Karpas-422 (cell line): ENCODE data around the gene SPZ1. TPM values are rescaled to one million over a fixed set of nuclear protein-coding genes. Genes with fewer than 3 reads are reported as not detected.

Source experiments
- DNase-seq: peaks from one replicate; pipeline ENCODE4 v3.0.0-alpha.2; 2015
- H2AFZ ChIP-seq: fragments of 200-600 bp; sonication (generic); 2 replicates; pipeline ENCODE4 v1.6.1; 2014; ENCODE audit warnings: antibody characterized with exemption, low read length, mixed read lengths
- H3K27ac ChIP-seq: fragments of 200-600 bp; sonication (generic); 2 replicates; pipeline ENCODE4 v1.5.1; 2014; ENCODE audit warnings: mild to moderate bottlenecking, low read length, moderate library complexity
- H3K27me3 ChIP-seq: fragments of 200-600 bp; sonication (generic); 2 replicates; pipeline ENCODE4 v1.6.1; 2014; ENCODE audit warnings: low read length, mixed read lengths
- H3K36me3 ChIP-seq: fragments of 200-600 bp; sonication (generic); 2 replicates; pipeline ENCODE4 v1.6.1; 2014; ENCODE audit warnings: low read length, mixed read lengths; ENCODE audit not compliant: insufficient read depth
- H3K4me1 ChIP-seq: fragments of 200-600 bp; sonication (generic); 2 replicates; pipeline ENCODE4 v1.6.1; 2014; ENCODE audit warnings: mild to moderate bottlenecking, low read length, mixed read lengths
- H3K4me2 ChIP-seq: fragments of 200-600 bp; sonication (generic); 2 replicates; pipeline ENCODE4 v1.6.1; 2014; ENCODE audit warnings: low read length, low read depth, mild to moderate bottlenecking; ENCODE audit not compliant: poor library complexity, severe bottlenecking
- H3K4me3 ChIP-seq: fragments of 200-600 bp; sonication (generic); 2 replicates; pipeline ENCODE4 v1.5.1; 2014; ENCODE audit warnings: mild to moderate bottlenecking, antibody characterized with exemption, low read length, mixed read lengths
- H3K79me2 ChIP-seq: fragments of 200-600 bp; sonication (generic); 2 replicates; pipeline ENCODE4 v1.6.1; 2014; ENCODE audit warnings: mild to moderate bottlenecking, low read length, mixed read lengths
- H3K9ac ChIP-seq: fragments of 200-600 bp; sonication (generic); 2 replicates; pipeline ENCODE4 v1.6.0; 2014; ENCODE audit warnings: low read length
- H3K9me2 ChIP-seq: fragments of 200-600 bp; sonication (generic), shearing (Covaris generic); replicated peaks from 2 replicates; pipeline ENCODE4 v1.6.0; 2014; ENCODE audit warnings: mild to moderate bottlenecking, low read length, moderate library complexity; ENCODE audit not compliant: insufficient read depth
- H3K9me3 ChIP-seq: fragments of 300-700, 200-600 bp; sonication (generic); 2 replicates; pipeline ENCODE4 v1.6.1; 2014; ENCODE audit warnings: low read length, mixed read lengths
- H4K20me1 ChIP-seq: fragments of 200-600 bp; sonication (generic); 2 replicates; pipeline ENCODE4 v1.6.1; 2014; ENCODE audit warnings: mild to moderate bottlenecking, antibody characterized with exemption, low read length, low read depth; ENCODE audit not compliant: insufficient read depth
- small RNA-seq: library from RNA; depleted of rRNA; stranded (forward); fragments of <200 nt; gene quantifications from one replicate; pipeline ENCODE3, GENCODE V24; 2014
- total RNA-seq: library from RNA; depleted of rRNA; stranded (reverse); fragments of >200 nt; shearing (Covaris generic); gene quantifications from 2 replicates; pipeline ENCODE4 v1.2.3, GENCODE V29; 2014; ENCODE audit warnings: low replicate concordance; rRNA removed

SPZ1 gene
- total RNA-seq, 1 experiment from 2014 or later, result not detected

DNA sequence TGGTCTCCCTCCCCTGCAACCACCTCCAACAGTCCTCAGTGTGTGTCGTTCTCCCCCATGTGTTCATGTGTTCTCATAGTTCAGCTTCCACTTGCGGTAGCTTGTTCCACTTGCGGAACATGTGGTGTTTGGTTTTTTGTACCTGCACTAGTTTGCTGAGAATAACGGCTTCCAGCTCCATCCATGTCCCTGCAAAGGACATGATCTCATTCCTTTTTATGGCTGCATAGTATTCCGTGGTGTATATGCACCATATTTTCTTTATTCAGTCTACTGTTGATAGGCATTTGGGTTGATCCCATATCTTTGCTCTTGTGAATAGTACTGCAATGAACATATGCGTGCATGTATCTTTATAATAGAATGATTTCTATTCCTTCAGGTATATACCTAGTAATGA, 45.1 kb downstream of the SPZ1 start:
- H3K36me3 ChIP-seq, result no peaks in the 10 kb centered on the region
- H3K27me3 ChIP-seq, result no peaks in the 10 kb centered on the region
- no peak overlapping the region for H3K9ac ChIP-seq
- H3K79me2 ChIP-seq, result no peaks in the 10 kb centered on the region
- no peaks in the 10 kb centered on the region for H3K9me2 ChIP-seq
- H3K4me3 ChIP-seq, result no peak overlapping the region
- no peak overlapping the region for H3K4me2 ChIP-seq
- no peaks in the 10 kb centered on the region for H3K9me3 ChIP-seq
- no peak for DNase-seq
- no peaks in the 10 kb centered on the region for H4K20me1 ChIP-seq
- H3K4me1 ChIP-seq, result peaks cover 8% of the 10 kb centered on the region
- H3K27ac ChIP-seq, result no peak overlapping the region
- no peak overlapping the region for H2AFZ ChIP-seq

DNA sequence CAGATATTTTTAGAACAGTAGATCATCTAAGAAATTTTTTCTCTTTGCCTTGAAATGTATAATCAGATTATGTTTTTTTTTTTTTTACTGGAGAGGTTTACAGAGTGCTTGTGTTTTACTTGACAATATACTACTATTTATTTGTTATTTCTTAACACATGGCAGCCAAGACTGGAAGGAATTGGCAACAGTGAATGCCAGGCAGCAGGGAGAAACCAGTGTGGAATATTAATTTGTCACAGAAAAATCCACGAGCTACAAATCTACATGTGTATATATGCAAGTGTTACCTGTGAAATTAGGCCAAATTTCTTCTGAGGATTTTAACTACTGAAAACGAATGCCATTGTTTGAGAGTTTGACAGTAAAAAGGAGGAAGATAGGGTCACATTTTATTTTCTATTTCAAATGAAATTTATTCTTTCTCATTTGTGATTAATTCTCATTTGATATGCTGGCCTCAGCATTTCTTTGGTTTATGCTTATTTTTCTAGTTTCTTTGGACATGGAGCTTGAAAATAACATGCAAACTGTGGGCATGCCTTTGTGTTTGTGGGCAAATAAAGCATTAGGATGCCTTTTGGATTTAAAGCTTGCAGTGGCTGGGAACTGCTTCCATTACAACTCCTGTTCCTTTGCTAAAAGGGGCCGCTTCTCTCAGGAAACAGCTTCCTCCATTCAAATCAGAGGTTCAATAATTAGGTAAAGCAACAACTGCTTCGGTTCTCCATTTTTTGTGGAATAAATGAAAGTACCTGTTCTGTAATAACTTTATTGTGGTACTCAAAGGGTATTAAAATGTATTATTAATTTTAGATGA, 49.1 kb downstream of the SPZ1 start:
- Histone ChIP-seq H3K4me1 (peaks cover 8% of the 10 kb centered on the region), H3K79me2 (no peaks in the 10 kb centered on the region), H3K4me2 (no peak overlapping the region), H3K9me3 (no peaks in the 10 kb centered on the region), H3K9me2 (no peaks in the 10 kb centered on the region), H3K9ac (no peak overlapping the region), H4K20me1 (no peaks in the 10 kb centered on the region), H3K4me3 (no peak overlapping the region), H2AFZ (no peak overlapping the region), H3K27ac (no peak overlapping the region), H3K27me3 (no peaks in the 10 kb centered on the region), H3K36me3 (no peaks in the 10 kb centered on the region)
- DNase-seq, result no peak

DNA sequence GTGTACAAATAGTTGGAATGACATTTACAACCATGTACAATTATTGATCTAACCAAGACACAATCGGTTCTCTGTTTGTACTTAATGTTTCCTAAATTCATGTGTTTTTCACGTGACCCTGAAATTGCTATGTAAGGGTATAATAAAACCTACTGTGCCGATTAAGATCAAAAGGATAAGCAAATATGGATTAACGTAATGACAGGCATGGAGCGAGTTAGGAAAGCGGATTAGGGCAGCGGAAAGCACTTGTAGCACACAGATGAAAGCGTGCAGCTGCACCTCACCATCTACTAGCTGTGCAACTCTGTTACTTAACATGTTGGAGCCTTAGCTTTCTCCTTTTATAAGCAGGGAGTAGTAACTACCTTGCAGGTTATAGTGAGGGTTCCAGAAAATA, 49.7 kb downstream of the SPZ1 start:
- Histone ChIP-seq H3K9me3 (no peaks in the 10 kb centered on the region), H2AFZ (no peak overlapping the region), H3K27ac (no peak overlapping the region), H3K9ac (no peak overlapping the region), H3K27me3 (no peaks in the 10 kb centered on the region), H3K4me3 (no peak overlapping the region), H3K4me1 (peaks cover 8% of the 10 kb centered on the region), H4K20me1 (no peaks in the 10 kb centered on the region), H3K9me2 (no peaks in the 10 kb centered on the region), H3K36me3 (no peaks in the 10 kb centered on the region), H3K79me2 (no peaks in the 10 kb centered on the region), H3K4me2 (no peak overlapping the region)
- no peak for DNase-seq

DNA sequence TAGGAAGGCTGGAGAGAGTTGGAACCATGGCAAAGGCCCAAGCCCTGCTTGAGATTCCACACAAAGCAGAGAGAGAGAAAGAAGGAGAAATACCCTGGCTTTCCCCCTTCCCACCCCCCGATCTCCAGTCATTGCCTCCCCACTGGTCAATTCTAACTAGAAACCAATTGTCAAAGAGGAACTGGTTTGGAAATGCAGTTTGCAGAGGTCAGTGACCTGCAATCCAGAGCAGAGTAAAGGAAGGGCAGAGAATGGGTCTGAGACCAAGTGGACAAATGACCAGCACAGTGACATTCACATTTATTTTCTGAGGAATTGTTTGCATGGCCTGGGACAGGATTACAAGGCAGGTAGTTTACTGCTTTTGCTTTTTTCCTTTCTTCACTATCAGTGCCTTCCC, 50.6 kb downstream of the SPZ1 start:
- no peaks in the 10 kb centered on the region for H3K79me2 ChIP-seq
- no peaks in the 10 kb centered on the region for H3K36me3 ChIP-seq
- no peaks in the 10 kb centered on the region for H3K27me3 ChIP-seq
- H3K9me3 ChIP-seq, result no peaks in the 10 kb centered on the region
- no peaks in the 10 kb centered on the region for H3K9me2 ChIP-seq
- H3K9ac ChIP-seq, result no peak overlapping the region
- DNase-seq, result no peak
- H4K20me1 ChIP-seq, result no peaks in the 10 kb centered on the region
- H2AFZ ChIP-seq, result no peak overlapping the region
- H3K4me3 ChIP-seq, result no peak overlapping the region
- no peak overlapping the region for H3K4me2 ChIP-seq
- H3K4me1 ChIP-seq, result peaks cover 6% of the 10 kb centered on the region
- H3K27ac ChIP-seq, result no peak overlapping the region

Small RNA genes within 50 kb of the gene (small RNA-seq; reads per million reads assigned to genes)
- not detected for gene AC026410.2
- gene RF00322, result not detected
- not detected for gene RNU6-211P

Other genes with a start within 250 kb of the SPZ1 start
- gene SERINC5, start 64.0 kb upstream of the SPZ1 start, total RNA-seq, result 2.6 and 4.4 TPM in 2 replicates
- 20.1 and 41.2 TPM in 2 replicates for gene ZFYVE16, start 88.1 kb downstream of the SPZ1 start, total RNA-seq
- gene FAM151B, start 168.1 kb downstream of the SPZ1 start, total RNA-seq, result 0.36 and 0.60 TPM in 2 replicates